Activated T-cell treated with anti-CD3 and anti-CD28 coated beads for 4 hours (primary cell): ENCODE measurements around the gene PNPLA5.

Experiments
- DNase-seq: peaks from one replicate; pipeline ENCODE4 v3.0.0-alpha.2; 2020

PNPLA5 gene

GRCh38 chr22:43900206-43900605 lies 8.4 kb upstream of the PNPLA5 start:
- no peak for DNase-seq

GRCh38 chr22:43897751-43898261 lies 6.0 kb upstream of the PNPLA5 start:
- DNase-seq = no peak

GRCh38 chr22:43895986-43896645 lies 4.3 kb upstream of the PNPLA5 start:
- no peak for DNase-seq

DNA sequence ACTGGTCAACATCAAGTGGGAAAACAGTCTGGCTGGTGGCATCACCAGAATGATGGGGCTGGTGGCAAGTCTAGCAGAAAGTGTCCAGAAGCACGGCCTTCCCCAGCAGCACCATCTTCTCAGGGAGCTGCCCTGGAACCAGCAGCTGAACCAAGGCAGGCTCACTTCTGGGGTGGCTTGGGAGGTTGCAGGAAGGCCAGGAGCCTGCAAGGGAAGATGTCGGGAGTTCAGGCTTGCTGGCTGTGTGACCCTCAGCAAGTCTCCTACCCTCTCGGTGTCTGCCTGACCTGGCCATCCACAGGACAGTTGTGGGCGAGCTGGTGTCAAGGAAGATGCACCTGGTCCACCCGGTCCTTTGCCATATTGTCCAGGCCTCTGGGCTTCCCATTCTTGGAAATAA lies 2.3 kb upstream of the PNPLA5 start:
- no peak for DNase-seq

DNA sequence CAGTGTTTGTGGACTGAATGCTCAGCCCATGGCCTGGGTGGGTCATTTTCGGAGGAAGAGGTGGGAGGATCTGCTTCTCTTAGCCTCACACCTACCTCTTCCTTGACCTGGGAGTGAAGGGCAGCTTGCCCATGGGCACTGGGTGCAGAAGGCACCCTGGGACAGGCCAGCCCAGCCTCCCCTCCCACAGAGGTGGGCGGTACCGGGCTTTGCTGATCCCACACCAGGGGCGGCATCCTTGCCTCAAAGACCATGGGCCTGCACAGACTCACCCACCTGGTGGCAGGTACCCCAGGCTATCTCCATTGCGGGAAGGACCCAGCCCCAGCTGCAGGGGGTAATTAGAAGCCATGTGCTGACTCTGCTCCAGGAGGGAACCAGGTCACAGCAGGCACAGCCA lies 1.5 kb upstream of the PNPLA5 start:
- DNase-seq = no peak

DNA sequence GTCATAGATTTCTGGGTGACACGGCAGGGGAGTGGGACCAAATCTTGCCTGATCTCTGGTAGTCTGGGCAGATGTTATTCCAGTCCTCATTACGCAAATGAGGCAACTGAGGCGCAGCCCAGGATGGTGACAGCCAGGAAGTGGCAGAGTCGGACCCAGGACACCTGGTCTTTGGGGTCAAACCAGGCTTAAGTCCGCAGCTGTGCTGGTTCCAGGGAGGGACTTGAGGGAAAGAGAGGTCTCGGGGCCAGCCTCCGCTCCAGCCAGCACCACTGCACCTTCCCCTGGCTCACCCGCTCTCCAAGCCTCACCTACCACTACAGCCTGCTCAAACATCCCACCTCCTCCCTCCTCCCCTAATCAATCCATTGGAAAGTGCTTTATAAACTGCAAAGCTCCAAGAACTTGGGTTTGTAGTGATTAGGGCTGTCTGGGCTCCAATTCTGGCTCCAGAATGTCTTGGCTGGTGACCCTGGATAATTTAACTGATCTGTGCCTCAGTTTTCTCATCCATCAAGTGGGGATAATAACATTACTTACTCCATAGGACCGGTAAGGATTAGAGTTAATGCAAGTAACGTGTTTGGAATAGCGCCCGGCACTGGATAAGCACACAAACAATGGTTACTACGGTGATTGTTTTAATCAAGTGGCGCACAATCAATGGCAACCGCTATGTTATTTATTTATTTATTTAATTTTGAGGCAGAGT lies 526 bp upstream of the PNPLA5 start:
- DNase-seq = no peak

GRCh38 chr22:43890901-43891331 lies 897 bp downstream of the PNPLA5 start:
- DNase-seq = no peak

- DNase-seq = no peak
Observed at GRCh38 chr22:43889860-43890253, 2.0 kb downstream of the PNPLA5 start.

DNA sequence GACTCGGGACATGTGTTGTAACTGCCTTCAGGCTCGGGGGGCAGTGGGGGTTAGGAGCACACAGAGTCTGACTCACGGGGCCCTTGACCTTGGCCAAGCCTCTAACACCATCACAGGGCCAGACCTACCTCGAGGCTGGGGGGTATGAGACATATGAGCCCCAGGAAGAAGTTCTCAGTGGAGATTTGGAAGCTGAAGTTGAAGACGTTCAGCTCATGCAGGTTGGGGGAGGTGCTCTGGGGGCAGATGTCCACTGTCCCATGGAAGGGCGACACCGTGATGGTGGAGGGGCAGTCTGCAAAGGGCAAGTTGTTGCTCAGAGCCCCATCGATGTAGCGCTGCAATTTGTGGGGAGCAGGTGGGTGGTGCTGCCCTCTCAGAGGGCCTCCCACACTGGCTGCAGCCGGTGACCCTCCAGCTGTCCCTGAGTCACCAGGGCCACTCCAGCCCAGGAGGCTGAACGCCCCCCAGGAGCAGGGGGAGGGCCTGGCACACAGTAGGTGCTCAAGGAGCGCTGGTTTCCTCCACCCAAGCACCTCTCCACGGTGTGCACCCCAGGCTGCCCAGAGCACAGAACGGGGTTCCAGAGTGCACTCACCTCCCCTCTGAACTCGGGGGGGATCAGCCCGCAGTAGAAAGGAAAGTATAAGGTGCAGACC lies 2.5 kb downstream of the PNPLA5 start:
- DNase-seq = no peak

DNA sequence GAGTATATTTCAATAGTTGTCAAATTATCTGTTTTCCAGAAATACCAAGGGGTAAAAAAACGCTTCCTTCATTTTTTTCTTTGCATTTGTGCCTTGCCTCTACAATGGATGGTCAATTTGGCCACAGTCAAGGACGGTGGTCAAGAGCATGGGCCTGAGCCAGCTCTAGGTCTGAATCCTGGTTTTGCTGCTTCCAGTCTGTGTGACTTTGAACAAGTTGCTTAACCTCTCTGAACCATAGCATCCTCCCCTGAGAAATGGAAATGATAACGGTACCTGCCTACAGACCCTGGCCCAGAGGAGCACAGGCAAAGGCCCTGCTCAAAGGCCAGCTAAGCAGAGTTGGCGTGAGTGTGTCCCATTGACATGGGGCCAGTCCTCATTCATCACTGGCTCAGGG lies 3.1 kb downstream of the PNPLA5 start:
- no peak for DNase-seq

- no peak for DNase-seq
Observed at GRCh38 chr22:43887391-43887790, 4.4 kb downstream of the PNPLA5 start.

GRCh38 chr22:43886231-43886630 lies 5.6 kb downstream of the PNPLA5 start:
- no peak for DNase-seq

DNA sequence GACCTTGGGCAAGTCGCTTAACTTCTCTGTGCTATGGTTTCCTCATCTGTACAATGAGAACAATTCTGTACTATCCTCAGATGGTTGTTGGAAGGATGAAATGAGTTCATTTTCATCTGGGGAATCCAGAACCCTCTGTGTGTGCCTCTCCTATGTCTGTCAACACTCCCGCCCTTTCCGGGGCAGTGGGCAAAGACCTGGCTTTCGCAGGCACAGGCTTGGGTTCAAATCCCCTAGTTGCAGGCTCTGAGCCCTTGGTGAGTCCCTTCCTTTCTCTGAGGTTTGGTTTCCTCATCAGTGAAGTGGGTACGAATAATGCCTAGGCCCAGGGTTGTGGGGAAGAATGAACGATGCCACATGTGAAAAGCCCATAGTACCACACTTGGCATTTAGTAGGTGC lies 6.0 kb downstream of the PNPLA5 start:
- DNase-seq = no peak

- no peak for DNase-seq
Observed at GRCh38 chr22:43885319-43885671, 6.5 kb downstream of the PNPLA5 start.

DNA sequence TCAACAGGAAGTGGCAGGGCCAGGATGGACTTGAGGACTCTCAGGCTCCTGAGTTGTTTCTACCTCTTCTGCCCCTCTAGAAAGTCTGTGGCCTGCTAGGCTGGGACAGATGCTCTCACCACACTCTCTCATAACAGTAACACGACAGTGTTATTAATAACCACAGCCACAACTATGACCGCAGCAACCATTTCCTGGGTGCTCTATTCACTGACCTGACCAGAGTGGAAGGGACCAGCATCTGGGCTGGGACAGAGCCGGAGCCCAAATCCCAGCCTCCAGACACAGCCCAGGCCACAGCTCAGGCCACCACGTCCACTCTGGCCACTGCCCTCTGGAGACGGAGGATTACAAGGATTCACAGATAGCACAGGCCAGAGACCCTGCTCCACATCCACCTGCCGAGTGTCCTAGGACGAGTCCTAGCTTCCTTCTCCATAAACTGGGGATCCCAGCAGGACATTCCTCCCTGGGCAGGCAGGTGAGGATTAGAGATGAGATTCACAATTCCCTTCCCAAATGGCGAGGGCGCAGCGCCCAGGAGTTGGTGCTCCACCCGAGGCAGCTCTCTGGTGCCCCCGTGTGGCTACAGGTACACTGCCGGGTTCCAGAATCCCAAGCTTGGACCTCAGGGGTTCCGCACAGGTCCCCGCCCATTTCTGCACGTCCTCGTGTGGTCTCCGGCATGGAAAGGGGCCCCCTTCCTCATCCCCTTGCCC lies 7.1 kb downstream of the PNPLA5 start:
- peak; percentile 20 for DNase-seq

- DNase-seq = no peak
Observed at GRCh38 chr22:43883719-43884415, 7.9 kb downstream of the PNPLA5 start.

GRCh38 chr22:43883012-43883661 lies 8.7 kb downstream of the PNPLA5 start:
- peak; percentile 21 for DNase-seq

DNA sequence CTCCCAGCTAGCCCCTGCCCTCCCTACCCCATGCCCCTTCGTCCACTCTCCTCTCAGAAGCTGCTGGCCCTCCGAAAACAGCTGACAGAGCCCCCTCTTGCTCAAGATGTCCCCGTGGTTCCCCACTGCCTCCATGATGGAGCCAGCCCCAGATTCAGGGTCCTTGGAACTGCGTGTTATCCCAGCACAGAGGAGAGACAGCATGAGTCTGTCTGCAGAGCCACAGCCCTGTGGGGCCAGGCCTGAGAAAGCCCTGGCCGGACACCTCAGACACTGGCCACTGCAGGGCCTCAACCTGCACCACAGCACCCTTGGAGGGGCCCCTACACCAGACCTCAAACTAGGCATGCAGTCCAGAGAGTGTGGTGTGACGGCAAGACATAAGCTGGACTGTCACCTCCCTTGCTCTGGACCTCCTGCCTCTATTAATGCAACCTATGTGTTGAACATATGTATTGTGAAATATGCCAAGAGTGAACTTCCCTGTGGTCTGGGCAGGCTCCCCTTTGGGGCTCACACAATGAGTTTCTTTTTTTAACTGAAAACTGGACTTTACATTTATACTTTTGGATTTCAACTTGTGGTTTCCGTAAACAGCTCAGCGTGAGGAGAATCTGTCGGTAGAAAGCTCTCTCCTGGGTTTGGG lies 9.6 kb downstream of the PNPLA5 start:
- DNase-seq = no peak

DNA sequence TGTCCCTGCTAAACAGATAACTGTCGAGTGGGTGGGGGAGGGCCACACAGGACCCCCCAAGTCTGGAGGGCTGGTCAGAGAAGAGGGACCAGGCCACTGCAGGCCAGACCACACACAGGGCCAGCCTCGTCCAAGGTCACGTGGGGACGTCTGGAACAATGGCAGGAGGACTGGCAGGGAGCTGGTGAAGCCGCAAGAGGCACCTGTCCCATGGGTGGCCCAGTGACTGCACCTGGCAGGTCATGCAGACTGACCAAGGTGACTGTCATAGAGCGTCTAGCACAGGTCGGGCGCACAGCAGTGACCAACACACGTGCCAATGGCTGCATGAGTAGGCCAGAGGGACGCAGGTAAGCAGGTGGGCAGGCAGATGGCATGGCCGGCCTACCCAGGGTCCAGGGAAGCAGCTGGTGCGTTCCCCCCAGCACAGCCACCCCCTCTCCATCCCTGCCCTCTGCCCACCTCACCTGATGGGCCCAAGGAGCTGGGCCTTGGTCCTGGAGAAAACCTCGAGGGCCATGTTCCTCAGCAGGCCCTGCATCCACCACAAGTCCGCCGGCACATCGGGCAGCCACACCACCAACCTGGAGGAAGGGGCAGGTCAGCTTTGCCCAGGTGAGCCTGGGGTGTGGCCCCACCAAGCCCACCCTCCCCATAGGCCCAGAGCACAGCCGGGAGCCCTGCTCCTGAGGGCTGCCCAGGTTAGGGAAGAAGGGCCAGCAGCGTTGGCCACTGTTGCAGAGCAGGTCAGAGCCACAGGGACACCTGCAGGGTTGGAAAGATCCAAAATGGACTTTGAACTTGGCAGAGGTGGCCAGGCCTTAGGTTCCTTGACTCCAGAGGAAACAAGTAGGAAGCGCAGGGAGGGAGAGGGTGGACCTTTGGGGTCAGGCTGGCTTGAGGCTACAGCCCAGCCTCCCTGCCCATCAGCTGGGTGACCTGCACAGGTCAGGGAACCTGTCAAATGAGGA lies 10.4 kb downstream of the PNPLA5 start:
- no peak for DNase-seq

DNA sequence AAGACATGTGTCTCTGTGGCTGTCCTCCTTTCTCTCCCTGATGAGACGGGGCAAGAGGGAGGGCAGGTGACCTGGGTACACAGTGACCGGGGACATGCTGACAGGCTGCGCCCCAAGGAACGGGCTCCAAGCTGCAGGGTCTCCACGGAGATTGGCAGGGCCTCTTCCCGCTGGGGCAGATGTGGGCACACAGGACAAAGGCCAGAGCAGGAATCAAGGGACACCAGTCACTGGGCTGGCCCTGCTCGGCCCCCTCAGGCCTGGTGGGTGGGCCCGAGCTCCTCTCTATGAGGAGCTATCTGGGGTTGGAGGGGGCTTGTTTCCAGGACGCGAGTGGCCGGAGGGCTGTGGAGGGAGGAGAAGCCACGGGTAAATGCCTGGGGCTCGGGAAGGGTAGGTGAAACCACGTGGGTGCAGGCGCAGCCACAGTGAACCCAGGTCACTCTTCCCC lies 11.2 kb downstream of the PNPLA5 start:
- no peak for DNase-seq
